ENCODE results near the gene GULP1.

Gene GULP1

DNA sequence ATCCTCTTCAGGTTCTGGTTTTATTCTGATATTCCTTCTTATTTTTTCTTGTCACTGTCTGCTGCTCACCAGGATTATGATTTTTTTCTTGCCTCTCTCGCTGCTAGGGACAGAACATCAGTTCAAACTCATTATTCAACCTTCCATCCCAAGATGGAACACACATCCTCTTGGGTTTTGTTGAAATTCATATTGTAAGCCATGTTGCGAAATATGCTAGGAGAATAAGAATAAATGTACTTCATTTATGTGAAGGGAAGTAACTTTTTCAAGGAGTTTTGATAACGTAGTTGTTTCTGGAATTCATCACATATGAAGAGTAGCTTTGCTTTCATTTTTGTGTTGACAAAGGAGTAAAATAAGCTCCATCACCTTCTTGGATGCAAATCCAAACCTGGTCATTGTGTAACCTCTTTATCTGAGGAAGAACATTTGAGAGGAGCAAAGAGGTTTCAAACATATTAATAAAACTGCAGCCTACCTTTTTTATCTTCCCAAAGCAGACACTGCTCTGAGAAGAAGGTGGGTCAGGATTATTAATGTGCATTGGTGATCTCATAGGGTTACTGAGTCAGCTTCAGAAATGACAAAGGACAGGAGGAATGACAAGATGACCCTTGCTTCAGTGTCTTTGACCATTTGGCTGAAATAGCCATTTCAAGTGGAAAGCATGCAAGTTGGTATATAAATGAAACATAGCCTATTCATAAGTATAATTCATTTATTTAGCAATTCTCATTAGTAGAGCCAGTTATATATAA, 280.0 kb downstream of the GULP1 start:
- Histone ChIP-seq H3K9me3 (ENCODE audit: low read length) (no peaks in the 10 kb centered on the region), H3K4me1 (ENCODE audit: insufficient read depth, low read length) (no peaks in the 10 kb centered on the region), H3K9ac (ENCODE audit: low read length) (no peak overlapping the region), H3K4me3 (ENCODE audit: low read depth in 1 of 2, low read length in 2 of 2) (no peak overlapping the region), H3K36me3 (ENCODE audit: insufficient read depth, low read length) (no peaks in the 10 kb centered on the region), H3K27ac (ENCODE audit: low read depth, low read length) (no peak overlapping the region), H3K27me3 (ENCODE audit: control insufficient read depth in 1 of 2, insufficient read depth in 2 of 2, low read length in 2 of 2) (no peaks in the 10 kb centered on the region)

GRCh38 chr2:188572592-188572991, 280.9 kb downstream of the GULP1 start:
- no peaks in the 10 kb centered on the region for H3K4me1 ChIP-seq (ENCODE audit: insufficient read depth, low read length)
- H3K9me3 ChIP-seq (ENCODE audit: low read length): no peaks in the 10 kb centered on the region
- no peak overlapping the region for H3K9ac ChIP-seq (ENCODE audit: low read length)
- no peak overlapping the region for H3K4me3 ChIP-seq (ENCODE audit: low read depth in 1 of 2, low read length in 2 of 2)
- no peaks in the 10 kb centered on the region for H3K36me3 ChIP-seq (ENCODE audit: insufficient read depth, low read length)
- H3K27me3 ChIP-seq (ENCODE audit: control insufficient read depth in 1 of 2, insufficient read depth in 2 of 2, low read length in 2 of 2): no peaks in the 10 kb centered on the region
- no peak overlapping the region for H3K27ac ChIP-seq (ENCODE audit: low read depth, low read length)

- H3K4me1 ChIP-seq (ENCODE audit: insufficient read depth, low read length): no peaks in the 10 kb centered on the region
- H3K36me3 ChIP-seq (ENCODE audit: insufficient read depth, low read length): no peaks in the 10 kb centered on the region
- H3K9ac ChIP-seq (ENCODE audit: low read length): no peak overlapping the region
- no peak overlapping the region for H3K4me3 ChIP-seq (ENCODE audit: low read depth in 1 of 2, low read length in 2 of 2)
- H3K9me3 ChIP-seq (ENCODE audit: low read length): no peaks in the 10 kb centered on the region
- H3K27ac ChIP-seq (ENCODE audit: low read depth, low read length): no peak overlapping the region
- H3K27me3 ChIP-seq (ENCODE audit: control insufficient read depth in 1 of 2, insufficient read depth in 2 of 2, low read length in 2 of 2): no peaks in the 10 kb centered on the region
Observed at GRCh38 chr2:188573453-188573852, 281.8 kb downstream of the GULP1 start.

DNA sequence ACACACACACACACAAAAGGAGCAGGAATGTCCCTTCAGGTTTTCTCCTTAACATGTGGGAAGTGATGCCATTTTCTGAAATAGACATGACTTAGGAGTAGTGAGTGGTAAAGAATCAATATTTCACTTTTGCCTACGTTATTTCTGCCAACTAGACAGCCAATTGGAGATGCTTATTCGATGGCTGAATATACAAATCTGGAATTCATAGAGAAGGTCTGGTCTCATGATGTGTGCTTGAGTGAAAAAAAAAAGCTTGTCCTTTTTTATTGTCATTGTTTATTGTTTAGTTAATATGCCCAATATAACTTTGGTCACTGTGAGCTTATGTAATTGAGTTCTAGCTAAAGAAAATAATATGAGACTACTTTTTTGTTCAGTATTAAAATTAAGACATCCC, 284.3 kb downstream of the GULP1 start:
- H3K4me1 ChIP-seq (ENCODE audit: insufficient read depth, low read length): no peaks in the 10 kb centered on the region
- no peak overlapping the region for H3K9ac ChIP-seq (ENCODE audit: low read length)
- H3K27ac ChIP-seq (ENCODE audit: low read depth, low read length): no peak overlapping the region
- H3K27me3 ChIP-seq (ENCODE audit: control insufficient read depth in 1 of 2, insufficient read depth in 2 of 2, low read length in 2 of 2): no peaks in the 10 kb centered on the region
- H3K9me3 ChIP-seq (ENCODE audit: low read length): no peaks in the 10 kb centered on the region
- H3K4me3 ChIP-seq (ENCODE audit: low read depth in 1 of 2, low read length in 2 of 2): no peak overlapping the region
- no peaks in the 10 kb centered on the region for H3K36me3 ChIP-seq (ENCODE audit: insufficient read depth, low read length)

DNA sequence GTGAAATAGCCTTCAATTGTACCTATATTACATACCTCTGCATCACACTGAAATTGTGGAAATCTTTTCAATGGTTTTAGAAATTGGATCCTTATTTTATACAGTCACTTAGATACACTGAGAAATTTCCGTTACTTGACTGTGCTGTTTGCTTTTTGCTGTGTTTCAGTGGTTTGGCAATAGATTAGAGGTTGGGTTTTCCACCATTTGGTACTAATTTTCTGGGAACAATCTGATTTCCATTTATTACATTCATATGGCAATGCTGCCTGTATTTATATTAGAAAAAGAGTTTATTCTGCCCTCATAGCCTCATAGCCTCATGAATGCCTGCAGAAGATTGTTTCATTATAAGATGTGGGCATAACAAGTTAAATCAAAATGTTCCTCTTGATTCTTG, 285.0 kb downstream of the GULP1 start:
- H3K9me3 ChIP-seq (ENCODE audit: low read length): no peaks in the 10 kb centered on the region
- no peaks in the 10 kb centered on the region for H3K27me3 ChIP-seq (ENCODE audit: control insufficient read depth in 1 of 2, insufficient read depth in 2 of 2, low read length in 2 of 2)
- no peaks in the 10 kb centered on the region for H3K4me1 ChIP-seq (ENCODE audit: insufficient read depth, low read length)
- H3K4me3 ChIP-seq (ENCODE audit: low read depth in 1 of 2, low read length in 2 of 2): no peak overlapping the region
- H3K36me3 ChIP-seq (ENCODE audit: insufficient read depth, low read length): no peaks in the 10 kb centered on the region
- no peak overlapping the region for H3K9ac ChIP-seq (ENCODE audit: low read length)
- H3K27ac ChIP-seq (ENCODE audit: low read depth, low read length): no peak overlapping the region

DNA sequence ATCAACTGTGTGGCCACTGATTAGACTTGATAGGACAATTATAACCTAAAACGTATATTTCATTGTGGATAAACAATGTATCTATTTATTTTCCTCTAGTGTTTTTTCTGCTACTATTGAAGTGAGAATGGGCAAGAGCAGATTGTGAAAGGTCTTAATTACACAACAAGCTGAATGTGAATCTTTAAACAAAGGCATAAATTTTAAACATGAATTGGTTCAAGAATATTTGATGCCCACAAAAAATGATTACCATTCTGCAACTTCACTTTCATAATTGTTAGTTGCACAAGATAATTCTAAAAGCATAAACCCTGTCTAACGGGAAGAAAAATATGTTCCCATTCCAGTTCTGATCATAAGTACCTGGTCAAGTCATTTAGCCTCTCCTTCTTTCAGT, 285.6 kb downstream of the GULP1 start:
- H3K9me3 ChIP-seq (ENCODE audit: low read length): no peaks in the 10 kb centered on the region
- no peak overlapping the region for H3K4me3 ChIP-seq (ENCODE audit: low read depth in 1 of 2, low read length in 2 of 2)
- H3K4me1 ChIP-seq (ENCODE audit: insufficient read depth, low read length): no peaks in the 10 kb centered on the region
- no peak overlapping the region for H3K27ac ChIP-seq (ENCODE audit: low read depth, low read length)
- no peak overlapping the region for H3K9ac ChIP-seq (ENCODE audit: low read length)
- H3K36me3 ChIP-seq (ENCODE audit: insufficient read depth, low read length): no peaks in the 10 kb centered on the region
- H3K27me3 ChIP-seq (ENCODE audit: control insufficient read depth in 1 of 2, insufficient read depth in 2 of 2, low read length in 2 of 2): no peaks in the 10 kb centered on the region

DNA sequence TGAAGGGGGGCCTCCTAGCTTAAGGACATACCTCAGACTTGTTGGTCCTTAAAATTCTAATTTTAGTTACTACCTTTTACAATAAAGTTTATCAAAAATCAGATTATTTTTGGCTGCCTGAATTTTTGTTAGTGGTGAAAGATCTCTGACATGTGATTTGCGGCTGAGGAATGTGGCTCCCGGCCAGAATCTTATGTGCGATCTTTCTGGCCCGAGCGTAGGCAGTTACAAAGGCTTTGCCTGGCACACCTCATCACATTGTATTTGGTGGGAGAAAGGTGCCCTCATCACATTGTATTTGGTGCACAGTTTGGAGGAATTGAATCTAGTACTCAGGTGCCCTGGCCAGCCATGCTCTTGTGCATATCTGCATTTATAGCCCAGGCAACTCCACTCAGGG, 289.1 kb downstream of the GULP1 start:
- Histone ChIP-seq H3K9ac (ENCODE audit: low read length) (no peak overlapping the region), H3K9me3 (ENCODE audit: low read length) (no peaks in the 10 kb centered on the region), H3K27ac (ENCODE audit: low read depth, low read length) (no peak overlapping the region), H3K4me1 (ENCODE audit: insufficient read depth, low read length) (no peaks in the 10 kb centered on the region), H3K36me3 (ENCODE audit: insufficient read depth, low read length) (no peaks in the 10 kb centered on the region), H3K27me3 (ENCODE audit: control insufficient read depth in 1 of 2, insufficient read depth in 2 of 2, low read length in 2 of 2) (no peaks in the 10 kb centered on the region), H3K4me3 (ENCODE audit: low read depth in 1 of 2, low read length in 2 of 2) (no peak overlapping the region)

- Histone ChIP-seq H3K4me3 (ENCODE audit: low read depth in 1 of 2, low read length in 2 of 2) (no peak overlapping the region), H3K27me3 (ENCODE audit: control insufficient read depth in 1 of 2, insufficient read depth in 2 of 2, low read length in 2 of 2) (no peaks in the 10 kb centered on the region), H3K9ac (ENCODE audit: low read length) (no peak overlapping the region), H3K27ac (ENCODE audit: low read depth, low read length) (no peak overlapping the region), H3K4me1 (ENCODE audit: insufficient read depth, low read length) (no peaks in the 10 kb centered on the region), H3K36me3 (ENCODE audit: insufficient read depth, low read length) (no peaks in the 10 kb centered on the region), H3K9me3 (ENCODE audit: low read length) (no peaks in the 10 kb centered on the region)
Observed at GRCh38 chr2:188582211-188582610, 290.5 kb downstream of the GULP1 start.

DNA sequence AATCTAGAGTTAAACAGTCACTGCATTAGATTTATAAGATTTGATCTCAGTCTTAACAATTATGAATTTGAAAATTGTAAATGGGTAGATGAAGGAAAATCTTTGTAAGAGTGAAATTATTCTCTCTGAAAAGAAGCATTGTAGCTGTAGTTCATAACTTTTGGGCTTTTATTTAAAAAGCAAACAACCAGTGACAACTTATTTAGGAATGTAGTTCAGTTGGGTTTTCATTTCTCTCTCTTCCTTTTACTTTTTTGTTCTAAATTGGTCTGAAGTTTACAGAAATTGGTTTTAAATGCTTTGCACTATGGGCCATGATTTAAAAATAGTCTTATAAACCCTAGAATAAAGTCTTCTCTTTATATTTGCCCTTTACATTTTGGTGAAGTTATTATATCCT, 296.6 kb downstream of the GULP1 start:
- Histone ChIP-seq H3K9me3 (ENCODE audit: low read length) (no peaks in the 10 kb centered on the region), H3K4me3 (ENCODE audit: low read depth in 1 of 2, low read length in 2 of 2) (no peak overlapping the region), H3K36me3 (ENCODE audit: insufficient read depth, low read length) (no peaks in the 10 kb centered on the region), H3K27ac (ENCODE audit: low read depth, low read length) (no peak overlapping the region), H3K9ac (ENCODE audit: low read length) (no peak overlapping the region), H3K27me3 (ENCODE audit: control insufficient read depth in 1 of 2, insufficient read depth in 2 of 2, low read length in 2 of 2) (no peaks in the 10 kb centered on the region), H3K4me1 (ENCODE audit: insufficient read depth, low read length) (no peaks in the 10 kb centered on the region)

- H3K4me3 ChIP-seq (ENCODE audit: low read depth in 1 of 2, low read length in 2 of 2): no peak overlapping the region
Observed at GRCh38 chr2:188596054-188596453, 304.4 kb downstream of the GULP1 start.

DNA sequence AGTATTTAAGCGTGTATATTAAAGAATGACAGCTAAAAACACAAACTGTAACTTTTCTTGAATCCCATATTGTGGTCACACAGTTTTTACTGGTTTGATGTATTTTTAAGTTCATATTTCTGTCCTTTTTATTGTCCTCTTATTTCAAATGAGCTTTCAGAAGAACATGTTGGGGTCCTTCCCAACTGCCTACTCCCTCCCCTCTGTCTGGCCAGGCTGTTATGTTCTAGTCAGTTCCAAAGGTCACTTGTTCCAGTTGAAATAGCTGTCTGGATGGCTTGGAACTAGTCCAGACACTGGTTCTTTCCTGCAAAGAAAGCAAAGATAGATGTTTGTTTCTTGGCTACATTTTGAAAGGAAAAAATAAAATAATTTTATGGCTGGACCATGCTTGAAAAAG, 306.9 kb downstream of the GULP1 start:
- Histone ChIP-seq H3K9ac (ENCODE audit: low read length) (no peak overlapping the region), H3K27ac (ENCODE audit: low read depth, low read length) (no peak overlapping the region), H3K27me3 (ENCODE audit: control insufficient read depth in 1 of 2, insufficient read depth in 2 of 2, low read length in 2 of 2) (no peaks in the 10 kb centered on the region), H3K36me3 (ENCODE audit: insufficient read depth, low read length) (no peaks in the 10 kb centered on the region), H3K9me3 (ENCODE audit: low read length) (no peaks in the 10 kb centered on the region), H3K4me3 (ENCODE audit: low read depth in 1 of 2, low read length in 2 of 2) (no peak overlapping the region), H3K4me1 (ENCODE audit: insufficient read depth, low read length) (peaks cover 9% of the 10 kb centered on the region)

More at GRCh38 chr2:188596054-188596453, 304.4 kb downstream of the GULP1 start:
- Histone ChIP-seq H3K9ac (ENCODE audit: low read length) (no peak overlapping the region), H3K9me3 (ENCODE audit: low read length) (no peaks in the 10 kb centered on the region), H3K36me3 (ENCODE audit: insufficient read depth, low read length) (no peaks in the 10 kb centered on the region), H3K4me1 (ENCODE audit: insufficient read depth, low read length) (peaks cover 9% of the 10 kb centered on the region), H3K27ac (ENCODE audit: low read depth, low read length) (no peak overlapping the region), H3K27me3 (ENCODE audit: control insufficient read depth in 1 of 2, insufficient read depth in 2 of 2, low read length in 2 of 2) (no peaks in the 10 kb centered on the region)

GRCh38 chr2:188599140-188599539, 307.5 kb downstream of the GULP1 start:
- H3K36me3 ChIP-seq (ENCODE audit: insufficient read depth, low read length): no peaks in the 10 kb centered on the region
- H3K9me3 ChIP-seq (ENCODE audit: low read length): no peaks in the 10 kb centered on the region
- H3K9ac ChIP-seq (ENCODE audit: low read length): no peak overlapping the region
- H3K27me3 ChIP-seq (ENCODE audit: control insufficient read depth in 1 of 2, insufficient read depth in 2 of 2, low read length in 2 of 2): no peaks in the 10 kb centered on the region
- H3K4me1 ChIP-seq (ENCODE audit: insufficient read depth, low read length): peaks cover 9% of the 10 kb centered on the region
- no peak overlapping the region for H3K4me3 ChIP-seq (ENCODE audit: low read depth in 1 of 2, low read length in 2 of 2)
- H3K27ac ChIP-seq (ENCODE audit: low read depth, low read length): no peak overlapping the region
